Panc1 (cell line): ENCODE data around the gene SPO11. TPM values are rescaled to one million over a fixed set of nuclear protein-coding genes. Genes with fewer than 3 reads are reported as not detected.

ENCODE experiments used
- ATAC-seq: fragments of 200-7000 bp; cut with Tn5 transposase; 2 replicates; pipeline ENCODE4 v1.9.1; 2020; ENCODE audit warnings: mild to moderate bottlenecking, moderate library complexity
- BruUV-seq: library from RNA; stranded (reverse); fragments of 400-500 nt; replicated peaks from 2 replicates; lab custom pipeline; 2021; lab: Mats Ljungman, UMichigan
- CTCF ChIA-PET: fragments of 300-600 bp; sonication (Branson Sonifier 250); formaldehyde crosslinking; loops from one replicate; lab custom pipeline; 2022; ENCODE audit warnings: antibody characterized with exemption; lab: Charles Lee
- POLR2A ChIA-PET: fragments of 300-600 bp; sonication (Branson Sonifier 250); formaldehyde crosslinking; loops from one replicate; lab custom pipeline; 2022; ENCODE audit warnings: antibody characterized with exemption; lab: Charles Lee
- DNase-seq: peaks from one replicate; pipeline ENCODE4 v3.0.0-alpha.2; 2010; ENCODE audit warnings: low read depth, low spot score
- H3K27ac ChIP-seq: 2 replicates; pipeline ENCODE4 v1.5.1; 2011; ENCODE audit warnings: mild to moderate bottlenecking, low read length, inconsistent platforms
- H3K27me3 ChIP-seq: fragments of 200-500 bp; sonication (Bioruptor generic); 2 replicates; pipeline ENCODE4 v1.6.0; 2014; ENCODE audit warnings: low read length, inconsistent platforms; ENCODE audit not compliant: control insufficient read depth, insufficient read depth
- H3K36me3 ChIP-seq: fragments of 200-500 bp; sonication (Bioruptor generic); 2 replicates; pipeline ENCODE4 v1.5.1; 2014; ENCODE audit warnings: inconsistent platforms, mild to moderate bottlenecking, low read length, moderate library complexity; ENCODE audit not compliant: control insufficient read depth, insufficient read depth
- H3K4me1 ChIP-seq: 2 replicates; pipeline ENCODE4 v1.5.1; 2011; ENCODE audit warnings: inconsistent platforms, mild to moderate bottlenecking, low read length, moderate library complexity; ENCODE audit not compliant: control insufficient read depth, insufficient read depth
- H3K4me3 ChIP-seq, 2 experiments: 2 replicates each; pipeline ENCODE4 v1.5.1; 2011 to 2012; ENCODE audit warnings: low read depth in 2 of 2, low read length in 2 of 2, mild to moderate bottlenecking in 2 of 2, inconsistent platforms in 1 of 2, moderate library complexity in 1 of 2
- H3K9me3 ChIP-seq: fragments of 200-500 bp; sonication (Bioruptor generic); 2 replicates; pipeline ENCODE4 v1.5.1; 2014; ENCODE audit warnings: low read depth, mild to moderate bottlenecking, inconsistent platforms, low read length, moderate library complexity; ENCODE audit not compliant: control insufficient read depth, insufficient read depth
- CTCF ChIP-seq: fragments of 450-650 bp; IDR thresholded peaks from 2 replicates; pipeline ENCODE4 v1.5.1; 2017; ENCODE audit warnings: mild to moderate bottlenecking
- POLR2AphosphoS5 ChIP-seq: IDR thresholded peaks from 2 replicates; pipeline ENCODE4 v1.6.1; 2012; ENCODE audit warnings: mild to moderate bottlenecking, low read depth, low read length, moderate library complexity
- REST ChIP-seq, 2 experiments: IDR thresholded peaks; 2 replicates each; pipeline ENCODE4 v1.6.1; 2011 to 2012; ENCODE audit warnings: low read depth in 2 of 2, control low read depth in 1 of 2, low read length in 1 of 2, mild to moderate bottlenecking in 1 of 2, moderate library complexity in 1 of 2; ENCODE audit not compliant: insufficient read depth in 1 of 2
- SIN3A ChIP-seq: IDR thresholded peaks from 2 replicates; pipeline ENCODE4 v1.6.1; 2012; ENCODE audit warnings: low read depth, mild to moderate bottlenecking, low read length, moderate library complexity, borderline replicate concordance; ENCODE audit not compliant: insufficient read depth
- TCF7L2 ChIP-seq: IDR thresholded peaks from 2 replicates; pipeline ENCODE4 v1.6.1; 2011; ENCODE audit warnings: mild to moderate bottlenecking, low read depth, low read length, inconsistent platforms
- in situ Hi-C: cut with HindIII; loops from 2 replicates; pipeline ENCODE4 v1.10.0; 2016; ENCODE audit warnings: low sequenced_read_pairs, low pct_unique_long_range_greater_than_20kb
- intact Hi-C: fragments of 100-400 bp; cut with micrococcal nuclease; formaldehyde crosslinking; loops from one replicate; pipeline ENCODE4 v1.10.0; 2022; ENCODE audit not compliant: unreplicated experiment
- total RNA-seq: library from RNA; stranded (reverse); gene quantifications from one replicate; pipeline ENCODE4 v1.2.1, GENCODE V29; 2021; ENCODE audit not compliant: unreplicated experiment

Gene SPO11
- total RNA-seq, 1 experiment from 2014 or later, result not detected

GRCh38 chr20:57306747-57307146 is 22.9 kb upstream of the SPO11 start:
- DNase-seq (no peak), ATAC-seq (no peak)
- no peak overlapping the region for H3K27ac ChIP-seq
- H3K4me1 ChIP-seq, result no peaks in the 10 kb centered on the region
- in situ Hi-C loops (no loop called here), intact Hi-C loops (no loop called here)
- peaks cover 2% of the 10 kb centered on the region for H3K27me3 ChIP-seq
- H3K4me3 ChIP-seq, result no peak overlapping the region
- CTCF ChIA-PET, result no interaction called here
- BruUV-seq, result no TSS peak
- H3K9me3 ChIP-seq, result no peaks in the 10 kb centered on the region
- no peaks in the 10 kb centered on the region for H3K36me3 ChIP-seq
- POLR2A ChIA-PET, result no interaction called here
- no peak for TF ChIP-seq CTCF
- TF ChIP-seq POLR2AphosphoS5, result no peak
- TF ChIP-seq TCF7L2, result no peak
- no peak for TF ChIP-seq REST (IDR thresholded peaks at IDR 0.05; ENCODE audit: insufficient read depth in 1 of 2, low read depth in 2 of 2, low read length in 1 of 2)
- TF ChIP-seq SIN3A, result no peak

- TF ChIP-seq TCF7L2 (no peak), CTCF (no peak)
- H3K27ac ChIP-seq, result no peak overlapping the region
- intact Hi-C loops (no loop called here), in situ Hi-C loops (no loop called here)
- no peak for ATAC-seq
- CTCF ChIA-PET, result no interaction called here
- no peak overlapping the region for H3K4me3 ChIP-seq
- H3K9me3 ChIP-seq, result no peaks in the 10 kb centered on the region
- no peaks in the 10 kb centered on the region for H3K4me1 ChIP-seq
- POLR2A ChIA-PET, result no interaction called here
- no peaks in the 10 kb centered on the region for H3K36me3 ChIP-seq
- BruUV-seq, result no TSS peak
- no peak for DNase-seq
- H3K27me3 ChIP-seq, result peaks cover 12% of the 10 kb centered on the region
Observed at GRCh38 chr20:57308451-57309271, 20.9 kb upstream of the SPO11 start.
